ENCODE measurements around the gene OCA2.

DNA sequence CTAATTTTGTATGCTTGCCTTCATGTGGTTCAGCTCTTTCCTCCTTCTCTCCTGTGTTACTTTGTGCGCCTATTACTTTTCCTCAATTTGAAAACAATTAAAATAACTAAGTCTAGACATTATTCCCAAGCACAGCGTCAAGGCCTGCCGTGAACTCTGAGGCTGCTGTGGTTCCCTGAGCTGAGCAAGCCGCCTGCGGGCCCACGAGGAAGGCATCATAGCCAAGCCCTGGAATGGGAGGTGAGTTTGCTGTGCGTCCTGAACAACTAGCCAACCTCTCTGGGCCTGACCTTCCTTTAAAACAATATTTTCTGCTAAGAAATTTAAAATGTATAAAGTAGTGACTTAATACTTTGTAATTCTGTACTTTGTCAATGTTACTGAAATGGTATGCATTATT is 327.2 kb downstream of the OCA2 start:
- TF ChIP-seq, protein P1, sequence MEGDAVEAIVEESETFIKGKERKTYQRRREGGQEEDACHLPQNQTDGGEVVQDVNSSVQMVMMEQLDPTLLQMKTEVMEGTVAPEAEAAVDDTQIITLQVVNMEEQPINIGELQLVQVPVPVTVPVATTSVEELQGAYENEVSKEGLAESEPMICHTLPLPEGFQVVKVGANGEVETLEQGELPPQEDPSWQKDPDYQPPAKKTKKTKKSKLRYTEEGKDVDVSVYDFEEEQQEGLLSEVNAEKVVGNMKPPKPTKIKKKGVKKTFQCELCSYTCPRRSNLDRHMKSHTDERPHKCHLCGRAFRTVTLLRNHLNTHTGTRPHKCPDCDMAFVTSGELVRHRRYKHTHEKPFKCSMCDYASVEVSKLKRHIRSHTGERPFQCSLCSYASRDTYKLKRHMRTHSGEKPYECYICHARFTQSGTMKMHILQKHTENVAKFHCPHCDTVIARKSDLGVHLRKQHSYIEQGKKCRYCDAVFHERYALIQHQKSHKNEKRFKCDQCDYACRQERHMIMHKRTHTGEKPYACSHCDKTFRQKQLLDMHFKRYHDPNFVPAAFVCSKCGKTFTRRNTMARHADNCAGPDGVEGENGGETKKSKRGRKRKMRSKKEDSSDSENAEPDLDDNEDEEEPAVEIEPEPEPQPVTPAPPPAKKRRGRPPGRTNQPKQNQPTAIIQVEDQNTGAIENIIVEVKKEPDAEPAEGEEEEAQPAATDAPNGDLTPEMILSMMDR (IDR thresholded peaks at IDR 0.05): no peak
- no peak for TF ChIP-seq EP300 (IDR thresholded peaks at IDR 0.05)
